HG03558 (cell line): ENCODE data around the gene GRID1.
"Not testable (repeated sequence)": the region's sequence is repeated elsewhere in the genome, so short reads cannot be mapped to it uniquely, and the experiment has no call there.

Experiments used
- ATAC-seq: cut with Tn5 transposase; IDR thresholded peaks from one replicate; pipeline ENCODE4 v1.9.1; 2021; ENCODE audit warnings: moderate number of reproducible peaks; ENCODE audit not compliant: unreplicated experiment; ENCODE audit errors: extremely low read depth

GRID1 gene

GRCh38 chr10:86077871-86078638 is 288.5 kb downstream of the GRID1 start:
- ATAC-seq: no peak

GRCh38 chr10:86077271-86077670 is 289.3 kb downstream of the GRID1 start:
- no peak for ATAC-seq

- not testable (repeated sequence) for ATAC-seq
Measured at GRCh38 chr10:86076497-86076896, 290.1 kb downstream of the GRID1 start.

GRCh38 chr10:86075512-86075911 is 291.1 kb downstream of the GRID1 start:
- ATAC-seq: no peak

- ATAC-seq: no peak
Measured at GRCh38 chr10:86074294-86074693, 292.3 kb downstream of the GRID1 start.

GRCh38 chr10:86073199-86073977 is 293.2 kb downstream of the GRID1 start:
- no peak for ATAC-seq

GRCh38 chr10:86072413-86072812 is 294.2 kb downstream of the GRID1 start:
- ATAC-seq: no peak

GRCh38 chr10:86071758-86072157 is 294.8 kb downstream of the GRID1 start:
- ATAC-seq: no peak

GRCh38 chr10:86071145-86071544 is 295.4 kb downstream of the GRID1 start:
- no peak for ATAC-seq

GRCh38 chr10:86070278-86070677 is 296.3 kb downstream of the GRID1 start:
- ATAC-seq: no peak

- ATAC-seq: no peak
Measured at GRCh38 chr10:86068231-86069054, 298.2 kb downstream of the GRID1 start.

GRCh38 chr10:86067436-86068050 is 299.1 kb downstream of the GRID1 start:
- ATAC-seq: no peak

GRCh38 chr10:86066696-86067095 is 299.9 kb downstream of the GRID1 start:
- no peak for ATAC-seq

- no peak for ATAC-seq
Measured at GRCh38 chr10:86065711-86066251, 300.8 kb downstream of the GRID1 start.

- ATAC-seq: no peak
Measured at GRCh38 chr10:86064931-86065662, 301.5 kb downstream of the GRID1 start.

GRCh38 chr10:86064219-86064618 is 302.4 kb downstream of the GRID1 start:
- no peak for ATAC-seq

GRCh38 chr10:86063341-86063740 is 303.3 kb downstream of the GRID1 start:
- ATAC-seq: no peak

GRCh38 chr10:86062647-86063145 is 303.9 kb downstream of the GRID1 start:
- ATAC-seq: no peak

GRCh38 chr10:86062198-86062550 is 304.4 kb downstream of the GRID1 start:
- ATAC-seq: no peak
